Esophagus muscularis mucosa (tissue), 4 donors: Measurements from ENCODE around the gene TMEM225B.
"Not testable (repeated sequence)": the region's sequence is repeated elsewhere in the genome, so short reads cannot be mapped to it uniquely, and the experiment has no call there.

ENCODE experiments used
- CTCF ChIP-seq, 3 experiments: fragments of 200-600 bp in 2 of 3; fragments of 450-650 bp in 1 of 3; sonication (generic) in 2 of 3; IDR thresholded peaks; one replicate each; pipeline ENCODE4 v1.5.1; 2017 to 2019; ENCODE audit warnings: antibody characterized with exemption in 3 of 3, mild to moderate bottlenecking in 2 of 3, moderate library complexity in 1 of 3
- EP300 ChIP-seq: sonication (generic); formaldehyde crosslinking; IDR thresholded peaks from one replicate; pipeline ENCODE4 v1.6.1; 2017; ENCODE audit warnings: antibody characterized with exemption
- POLR2A ChIP-seq: fragments of 450-650 bp; IDR thresholded peaks from one replicate; pipeline ENCODE4 v1.6.1; 2017; ENCODE audit warnings: antibody characterized with exemption, moderate library complexity, mild to moderate bottlenecking, low read depth
- POLR2AphosphoS5 ChIP-seq, 2 donors: sonication (generic); formaldehyde crosslinking; IDR thresholded peaks; one replicate each; pipeline ENCODE4 v1.6.1; 2017; ENCODE audit warnings: antibody characterized with exemption in 2 of 2

GRCh38 chr7:99657879-99658278, 59.8 kb downstream of the TMEM225B start:
- not testable (repeated sequence) for TF ChIP-seq POLR2A; CTCF (IDR thresholded peaks at IDR 0.05); POLR2AphosphoS5 (IDR thresholded peaks at IDR 0.05); EP300
